NCI-H774 (cell line): ENCODE data around the gene NUDCD3.
"Not testable (repeated sequence)": the region's sequence is repeated elsewhere in the genome, so short reads cannot be mapped to it uniquely, and the experiment has no call there.

Experiments
- DNase-seq: peaks from one replicate; lab custom pipeline; 2025; lab: John Stamatoyannopoulos, UW

Gene NUDCD3

GRCh38 chr7:44447874-44448425 is 42.5 kb downstream of the NUDCD3 start:
- DNase-seq: no peak

GRCh38 chr7:44445986-44446671 is 44.3 kb downstream of the NUDCD3 start:
- no peak for DNase-seq

- DNase-seq: no peak
Measured at GRCh38 chr7:44441079-44441478, 49.4 kb downstream of the NUDCD3 start.

DNA sequence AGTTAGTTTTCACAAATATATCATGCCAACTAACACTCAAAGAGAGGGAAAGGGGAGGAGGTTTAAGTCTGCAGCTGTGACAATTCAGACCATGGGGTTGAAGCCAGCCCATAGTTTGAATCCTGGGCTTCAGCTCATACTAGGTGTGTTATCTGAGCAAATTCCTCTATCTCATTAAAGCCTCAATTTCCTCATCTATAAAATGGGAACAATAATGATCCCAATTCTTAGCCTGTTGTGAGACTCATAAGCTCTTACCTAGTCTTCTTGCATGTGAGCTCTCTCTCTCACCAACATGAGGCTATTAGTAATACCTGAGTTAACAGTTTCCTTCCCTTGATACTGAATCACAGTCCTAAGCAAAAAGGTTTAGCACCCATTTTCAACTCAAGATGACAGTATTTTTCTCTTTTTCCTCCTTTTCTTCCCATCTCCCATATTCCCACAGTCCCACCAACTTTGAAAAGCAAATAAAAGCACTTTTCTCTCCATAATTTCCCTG is 49.8 kb downstream of the NUDCD3 start:
- no peak for DNase-seq

DNA sequence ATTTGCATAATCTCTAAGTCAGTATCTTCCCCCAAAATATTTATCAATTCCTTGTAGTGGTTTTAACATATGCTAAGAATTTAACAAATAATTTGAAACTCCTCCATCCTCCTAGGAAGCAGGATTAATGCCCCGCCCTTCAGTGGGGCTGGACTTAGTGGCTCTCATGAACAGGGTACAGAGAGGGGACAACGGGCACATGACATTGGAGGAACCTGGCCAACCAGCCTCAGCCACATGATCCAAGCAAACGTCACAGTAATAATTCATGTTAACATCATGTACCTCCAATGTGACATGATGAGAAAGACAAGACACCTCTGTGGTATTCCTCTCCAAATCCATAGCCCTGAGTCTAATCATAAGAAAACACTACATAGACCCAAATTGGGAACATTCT is 50.5 kb downstream of the NUDCD3 start:
- no peak for DNase-seq

DNA sequence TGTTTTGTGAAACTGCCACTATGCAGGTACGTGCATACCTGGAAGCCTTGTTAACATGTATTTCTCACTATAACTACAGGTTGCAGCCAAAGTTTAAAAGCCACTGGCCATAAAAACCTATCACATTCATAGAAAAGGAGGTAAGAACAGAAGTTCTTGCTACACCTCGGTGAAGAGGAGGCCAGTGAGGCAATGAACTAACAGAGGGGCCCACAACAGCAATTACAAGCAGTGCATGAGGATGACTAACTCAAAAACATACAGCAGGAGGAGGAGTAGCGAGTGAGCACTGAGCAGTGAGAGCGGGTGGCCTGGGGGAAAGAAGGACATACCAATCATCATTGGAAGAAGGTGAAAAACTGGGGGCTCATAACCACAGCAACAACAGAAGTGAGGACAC is 51.6 kb downstream of the NUDCD3 start:
- no peak for DNase-seq

DNA sequence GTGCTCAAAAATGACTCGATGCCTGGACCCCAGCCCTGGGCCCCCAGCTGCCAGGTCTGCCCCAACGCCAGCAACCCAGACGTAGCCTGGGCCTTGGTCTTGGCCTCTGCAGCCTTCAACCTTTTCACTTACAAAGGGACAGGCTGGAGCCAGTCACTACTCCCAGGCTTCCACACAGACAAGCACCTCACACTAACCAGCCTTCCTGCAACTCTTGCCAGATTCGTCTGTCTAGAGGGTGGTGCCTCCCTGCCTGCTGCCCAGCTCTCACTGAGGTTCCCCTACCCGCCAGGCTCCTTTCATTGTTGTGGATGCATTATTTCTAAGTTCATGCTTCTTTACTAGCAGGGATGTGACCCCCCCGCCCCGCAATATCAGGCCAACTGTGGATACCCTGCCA is 56.3 kb downstream of the NUDCD3 start:
- DNase-seq: no peak

DNA sequence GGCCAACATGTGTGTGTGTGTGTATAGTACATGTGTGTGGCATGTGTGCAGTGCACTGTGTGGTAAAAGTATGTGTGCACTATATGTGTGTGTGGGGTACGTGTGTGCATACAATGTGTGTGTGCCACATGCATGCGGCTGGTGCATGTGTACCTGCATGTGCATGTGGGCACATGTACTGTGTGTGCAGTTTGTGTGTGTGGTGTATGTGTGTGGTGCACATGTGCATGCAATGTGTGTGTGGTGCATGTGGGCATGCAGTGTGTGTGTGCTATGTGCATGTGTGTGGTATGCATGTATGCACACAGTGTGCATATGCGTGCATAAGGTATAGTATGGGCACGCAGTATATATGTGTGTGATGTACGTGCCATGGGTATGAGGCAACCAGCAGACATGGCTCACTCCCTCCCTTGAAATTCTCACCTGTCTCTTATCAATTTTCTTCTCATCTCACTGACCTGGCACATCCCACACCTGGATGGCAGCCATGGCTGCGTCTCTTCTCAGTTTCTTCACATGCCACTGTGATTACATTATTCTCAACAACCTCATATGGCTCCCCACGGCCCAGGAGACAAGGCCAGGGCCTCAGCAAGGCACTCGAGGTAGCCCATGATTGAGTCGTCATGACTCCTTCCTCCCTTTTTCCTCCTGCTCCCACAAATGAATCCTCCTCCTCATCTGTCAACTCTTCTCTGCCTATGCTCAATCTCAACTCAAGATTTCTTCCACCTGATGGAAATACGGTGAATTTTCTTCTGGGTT is 57.0 kb downstream of the NUDCD3 start:
- DNase-seq: no peak

- no peak for DNase-seq
Measured at GRCh38 chr7:44432381-44432977, 58.0 kb downstream of the NUDCD3 start.

- no peak for DNase-seq
Measured at GRCh38 chr7:44431091-44431608, 59.3 kb downstream of the NUDCD3 start.

GRCh38 chr7:44430054-44430453 is 60.4 kb downstream of the NUDCD3 start:
- DNase-seq: no peak

DNA sequence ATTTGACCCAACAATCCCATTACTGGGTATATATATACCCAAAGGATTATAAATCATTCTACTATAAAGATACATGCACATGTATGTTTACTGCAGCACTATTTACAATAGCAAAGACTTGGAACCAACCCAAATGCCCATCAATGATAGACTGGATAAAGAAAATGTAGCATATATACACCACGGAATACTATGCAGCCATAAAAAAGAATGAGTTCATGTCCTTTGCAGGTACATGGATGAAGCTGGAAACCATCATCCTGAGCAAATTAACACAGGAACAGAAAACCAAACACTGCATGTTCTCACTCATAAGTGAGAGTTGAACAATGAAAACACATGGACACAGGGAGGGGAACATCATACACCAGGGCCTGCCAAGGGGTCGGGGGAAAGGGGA is 65.7 kb downstream of the NUDCD3 start:
- not testable (repeated sequence) for DNase-seq

- no peak for DNase-seq
Measured at GRCh38 chr7:44416941-44417340, 73.5 kb downstream of the NUDCD3 start.

GRCh38 chr7:44415510-44415909 is 74.9 kb downstream of the NUDCD3 start:
- DNase-seq: no peak

DNA sequence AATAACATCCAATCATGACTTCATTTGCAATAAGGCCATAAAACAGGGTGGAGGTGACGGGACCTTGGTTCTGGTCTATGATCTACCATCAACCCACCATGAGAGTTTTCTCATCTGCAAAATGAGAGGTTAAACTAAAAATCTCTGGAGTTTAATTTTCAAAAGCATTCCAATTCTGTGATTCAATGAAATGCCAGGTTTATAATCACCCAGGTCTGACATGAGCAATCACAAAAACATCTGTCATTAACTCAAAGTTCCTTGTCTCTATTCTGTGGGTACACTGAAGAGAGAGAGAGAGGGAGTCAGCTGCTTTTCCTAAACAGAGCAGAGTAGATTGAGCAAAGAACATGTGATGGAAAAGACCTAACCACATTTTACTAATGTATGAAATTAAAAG is 75.4 kb downstream of the NUDCD3 start:
- DNase-seq: no peak

DNA sequence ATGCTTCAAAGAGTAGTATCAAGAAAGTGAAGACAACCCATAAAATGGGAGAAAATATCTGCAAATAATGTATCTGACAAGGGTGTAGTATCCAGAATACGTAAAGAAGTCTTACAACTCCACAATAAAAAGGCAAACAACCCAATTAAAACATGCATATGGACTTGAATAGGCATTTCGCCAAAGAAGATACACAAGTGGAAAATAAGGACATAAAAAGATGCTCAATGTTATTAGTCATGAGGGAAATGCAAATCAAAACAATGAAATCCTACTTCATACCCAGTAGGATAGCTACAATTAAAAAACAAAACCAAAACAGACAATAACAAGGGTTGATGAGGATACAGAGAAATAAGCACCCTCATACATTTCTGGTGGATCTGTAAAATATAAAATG is 79.2 kb downstream of the NUDCD3 start:
- DNase-seq: no peak

- no peak for DNase-seq
Measured at GRCh38 chr7:44408596-44408995, 81.9 kb downstream of the NUDCD3 start.

DNA sequence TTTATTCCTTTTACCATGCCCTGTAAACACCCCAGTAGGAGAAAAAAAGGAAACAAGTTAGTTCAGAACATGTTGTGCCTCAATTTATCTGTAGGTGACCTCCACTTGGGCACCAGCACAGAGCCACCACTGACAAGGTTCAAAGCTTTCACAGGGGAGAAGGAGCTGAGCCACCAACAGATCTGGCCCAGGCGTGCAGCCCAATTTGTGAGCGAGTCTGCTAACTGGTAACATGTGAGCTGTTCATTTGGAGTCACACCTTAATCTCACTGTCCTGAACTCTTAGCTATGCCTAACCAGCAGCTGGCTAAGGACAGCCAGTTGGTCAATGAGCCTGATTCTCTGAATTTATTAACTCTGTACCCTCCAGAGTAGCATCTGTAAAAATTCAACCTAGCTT is 86.7 kb downstream of the NUDCD3 start:
- no peak for DNase-seq

DNA sequence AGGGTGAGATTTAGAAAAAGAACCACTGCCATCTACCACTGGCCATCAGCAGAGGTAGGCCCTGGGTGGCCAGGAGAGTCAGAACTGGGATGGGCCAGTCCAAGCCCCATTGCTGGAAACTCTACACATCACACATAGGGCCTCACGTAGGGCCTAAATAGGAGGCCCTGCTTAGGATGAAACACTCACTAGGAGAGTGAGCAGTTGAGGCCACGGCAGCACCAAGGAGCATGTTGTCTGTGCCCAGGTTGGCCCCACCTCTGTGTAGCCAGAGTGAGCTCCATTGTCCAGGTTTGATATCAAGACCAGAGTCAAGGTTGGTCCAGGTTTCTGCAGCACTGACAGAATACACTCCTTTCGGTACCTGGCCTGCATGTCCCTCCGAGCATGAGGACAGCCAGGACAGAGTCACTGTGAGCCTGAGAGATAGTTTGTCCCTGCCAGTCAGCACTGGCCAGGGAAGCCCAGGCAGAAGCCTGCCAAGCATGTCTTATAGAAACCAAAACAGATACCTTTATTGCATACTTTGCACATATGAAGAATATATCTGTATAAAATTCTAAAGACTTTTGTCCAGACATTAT is 87.2 kb downstream of the NUDCD3 start:
- DNase-seq: no peak

GRCh38 chr7:44402401-44403060 is 87.9 kb downstream of the NUDCD3 start:
- DNase-seq: no peak

GRCh38 chr7:44401692-44402091 is 88.8 kb downstream of the NUDCD3 start:
- DNase-seq: no peak
